H9 (cell line): ENCODE results near the gene TMEM198. TPM values are rescaled to one million over a fixed set of nuclear protein-coding genes. Genes with fewer than 3 reads are reported as not detected.
A peak's percentile ranks its signal among the peaks of the same experiment; 100 is the strongest.

Experiments
- DNase-seq: peaks from one replicate; pipeline ENCODE4 v3.0.0-alpha.2; 2017
- H2AFZ ChIP-seq: one replicate; pipeline ENCODE4 v1.6.1; 2013; ENCODE audit warnings: mild to moderate bottlenecking, low read length, control low read depth, moderate library complexity
- H2AK5ac ChIP-seq: 2 replicates; pipeline ENCODE4 v1.6.1; 2013; ENCODE audit warnings: low read length, control low read depth, mixed read lengths; ENCODE audit not compliant: insufficient read length
- H2BK120ac ChIP-seq: one replicate; pipeline ENCODE4 v1.6.1; 2013; ENCODE audit warnings: low read depth, mild to moderate bottlenecking, low read length, control low read depth, inconsistent platforms; ENCODE audit not compliant: poor library complexity, severe bottlenecking
- H2BK12ac ChIP-seq: 2 replicates; pipeline ENCODE4 v1.6.1; 2013; ENCODE audit warnings: low read length, control low read depth, mixed read lengths, low read depth; ENCODE audit not compliant: insufficient read length
- H2BK15ac ChIP-seq: 2 replicates; pipeline ENCODE4 v1.6.1; 2013; ENCODE audit warnings: low read depth, low read length, control low read depth
- H2BK20ac ChIP-seq: one replicate; pipeline ENCODE4 v1.6.1; 2013; ENCODE audit warnings: low read depth, mild to moderate bottlenecking, low read length, control low read depth, inconsistent platforms; ENCODE audit not compliant: poor library complexity, severe bottlenecking
- H2BK5ac ChIP-seq: 2 replicates; pipeline ENCODE4 v1.6.1; 2013; ENCODE audit warnings: low read length, control low read depth, mixed read lengths; ENCODE audit not compliant: insufficient read length
- H3K14ac ChIP-seq: 2 replicates; pipeline ENCODE4 v1.6.1; 2013; ENCODE audit warnings: low read length, control low read depth; ENCODE audit not compliant: insufficient read depth
- H3K18ac ChIP-seq: 2 replicates; pipeline ENCODE4 v1.6.1; 2013; ENCODE audit warnings: low read depth, mild to moderate bottlenecking, mixed read lengths, low read length, control low read depth; ENCODE audit not compliant: insufficient read length
- H3K23ac ChIP-seq: 2 replicates; pipeline ENCODE4 v1.6.1; 2013; ENCODE audit warnings: low read length, control low read depth, mixed read lengths, low read depth; ENCODE audit not compliant: insufficient read length
- H3K23me2 ChIP-seq: 2 replicates; pipeline ENCODE4 v1.6.1; 2013; ENCODE audit warnings: low read depth, mild to moderate bottlenecking, mixed read lengths, low read length, control low read depth; ENCODE audit not compliant: insufficient read length, poor library complexity, severe bottlenecking
- H3K27ac ChIP-seq: 2 replicates; pipeline ENCODE4 v1.5.1; 2013; ENCODE audit warnings: low read length, control low read depth, mixed read lengths, low read depth; ENCODE audit not compliant: insufficient read length
- H3K27me3 ChIP-seq: 2 replicates; pipeline ENCODE4 v1.6.1; 2013; ENCODE audit warnings: low read length, control low read depth, inconsistent platforms; ENCODE audit not compliant: insufficient read depth
- H3K4ac ChIP-seq: 2 replicates; pipeline ENCODE4 v1.6.1; 2013; ENCODE audit warnings: low read depth, mild to moderate bottlenecking, control low read depth, inconsistent platforms, low read length, moderate library complexity
- H3K4me1 ChIP-seq: 2 replicates; pipeline ENCODE4 v1.6.1; 2013; ENCODE audit warnings: low read length, control low read depth, inconsistent platforms; ENCODE audit not compliant: insufficient read depth
- H3K4me2 ChIP-seq: 2 replicates; pipeline ENCODE4 v1.6.1; 2013; ENCODE audit warnings: low read length, control low read depth, mixed read lengths; ENCODE audit not compliant: insufficient read length, insufficient read depth
- H3K56ac ChIP-seq: 2 replicates; pipeline ENCODE4 v1.6.1; 2013; ENCODE audit warnings: low read depth, mild to moderate bottlenecking, mixed read lengths, low read length, control low read depth; ENCODE audit not compliant: insufficient read length
- H3K79me1 ChIP-seq: 2 replicates; pipeline ENCODE4 v1.6.1; 2013; ENCODE audit warnings: low read depth, mild to moderate bottlenecking, moderate library complexity, low read length, control low read depth, inconsistent platforms; ENCODE audit not compliant: insufficient read depth, poor library complexity, severe bottlenecking
- H3K79me2 ChIP-seq: 2 replicates; pipeline ENCODE4 v1.6.1; 2013; ENCODE audit warnings: low read length, control low read depth, inconsistent platforms; ENCODE audit not compliant: insufficient read depth
- H3K9ac ChIP-seq: 2 replicates; pipeline ENCODE4 v1.6.1; 2013; ENCODE audit warnings: low read length, control low read depth, mixed read lengths; ENCODE audit not compliant: insufficient read length; ENCODE audit errors: extremely low read depth
- H3K9me3 ChIP-seq: one replicate; pipeline ENCODE4 v1.6.1; 2013; ENCODE audit warnings: low read depth, low read length, inconsistent platforms; ENCODE audit not compliant: control insufficient read depth
- H3T11ph ChIP-seq: one replicate; pipeline ENCODE4 v1.6.1; 2013; ENCODE audit warnings: mild to moderate bottlenecking, low read length, control low read depth, inconsistent platforms
- H4K20me1 ChIP-seq: one replicate; pipeline ENCODE4 v1.6.1; 2013; ENCODE audit not compliant: control insufficient read depth, insufficient read length, insufficient read depth
- H4K5ac ChIP-seq: 2 replicates; pipeline ENCODE4 v1.6.1; 2013; ENCODE audit warnings: low read depth, mild to moderate bottlenecking, mixed read lengths, low read length, control low read depth; ENCODE audit not compliant: insufficient read length
- H4K8ac ChIP-seq: replicated peaks from 2 replicates; pipeline ENCODE4 v1.6.1; 2013; ENCODE audit warnings: low read length, control low read depth, mixed read lengths, low read depth; ENCODE audit not compliant: insufficient read length
- H4K91ac ChIP-seq: 2 replicates; pipeline ENCODE4 v1.6.1; 2013; ENCODE audit warnings: low read depth, mild to moderate bottlenecking, moderate library complexity, mixed read lengths, low read length, control low read depth; ENCODE audit not compliant: insufficient read length
- H3K27ac Mint-ChIP-seq, 3 experiments: 2 replicates in 2 of 3; 3 replicates in 1 of 3; pipeline ENCODE4 v1.8.0; 2020 to 2021; ENCODE audit warnings: mixed read lengths in 3 of 3, mild to moderate bottlenecking in 1 of 3, moderate library complexity in 1 of 3
- H3K27me3 Mint-ChIP-seq: 2 replicates; pipeline ENCODE4 v1.8.0; 2021; ENCODE audit warnings: low read depth, mild to moderate bottlenecking, moderate library complexity, mixed read lengths
- H3K36me3 Mint-ChIP-seq, 3 experiments: 2 replicates in 2 of 3; 3 replicates in 1 of 3; pipeline ENCODE4 v1.8.0; 2020 to 2021; ENCODE audit warnings: low read depth in 3 of 3, mixed read lengths in 3 of 3; ENCODE audit not compliant: insufficient read depth in 1 of 3
- H3K4me1 Mint-ChIP-seq, 2 experiments: 2 replicates each; pipeline ENCODE4 v1.8.0; 2020; ENCODE audit warnings: mixed read lengths in 2 of 2
- H3K4me3 Mint-ChIP-seq, 2 experiments: 2 replicates in 1 of 2; 3 replicates in 1 of 2; pipeline ENCODE4 v1.8.0; 2020 to 2021; ENCODE audit warnings: mild to moderate bottlenecking in 2 of 2, mixed read lengths in 2 of 2, moderate library complexity in 1 of 2
- H3K9me3 Mint-ChIP-seq, 2 experiments: 2 replicates in 1 of 2; 3 replicates in 1 of 2; pipeline ENCODE4 v1.8.0; 2020; ENCODE audit warnings: mild to moderate bottlenecking in 2 of 2, mixed read lengths in 2 of 2, moderate library complexity in 1 of 2
- CTCF ChIP-seq: fragments of 200-600 bp; sonication (generic); conservative IDR thresholded peaks from 3 replicates; pipeline ENCODE4 v1.8.0; 2021; ENCODE audit warnings: antibody characterized with exemption, mild to moderate bottlenecking
- WGBS: extraction: QIAGEN DNeasy Blood & Tissue Kit; methylation state at CpG from one replicate; pipeline ENCODE4 v1.1.7; 2013; ENCODE audit warnings: missing lambda C conversion rate, low lambda C conversion rate, mixed read lengths; ENCODE audit not compliant: insufficient read length; ENCODE audit errors: extremely low coverage; 5-methylcytosine and 5-hydroxymethylcytosine counted together
- total RNA-seq: library from RNA; stranded (reverse); gene quantifications from 2 replicates; pipeline ENCODE4 v1.2.1, GENCODE V29; 2021

The TMEM198 gene
- total RNA-seq, 1 experiment from 2014 or later: 7.7 TPM

- Histone ChIP-seq H4K8ac (no peak overlapping the region), H3K4me1 (peaks cover 3% of the 10 kb centered on the region; the same call in 1 of the 2 replicates), H3K9ac (no peak overlapping the region), H3K27me3 (no peaks in the 10 kb centered on the region; the same call in 1 of the 2 replicates), H2AFZ (no peak overlapping the region), H3K79me2 (no peaks in the 10 kb centered on the region), H2BK120ac (no peak overlapping the region), H3K56ac (no peak overlapping the region), H2BK20ac (no peak overlapping the region), H3T11ph (no peak overlapping the region), H3K4ac (no peak overlapping the region), H3K14ac (no peak overlapping the region), H2BK12ac (no peak overlapping the region), H4K5ac (no peak overlapping the region), H3K18ac (no peak overlapping the region), H2AK5ac (no peak overlapping the region), H4K20me1 (no peaks in the 10 kb centered on the region), H2BK5ac (no peak overlapping the region), H4K91ac (no peak overlapping the region), H2BK15ac (no peak overlapping the region), H3K9me3 (no peaks in the 10 kb centered on the region), H3K23ac (no peak overlapping the region), H3K27ac (no peak overlapping the region), H3K4me2 (peak overlapping the region; percentile 40), H3K79me1 (no peaks in the 10 kb centered on the region), H3K23me2 (peaks cover 3% of the 10 kb centered on the region)
- DNase-seq: peak; percentile 92
- H3K27ac Mint-ChIP-seq: peak overlapping the region in 1 of 3 experiments; percentile 15; a peak in 1 of 7 replicates
- peaks cover 69% of the 10 kb centered on the region for H3K27me3 Mint-ChIP-seq
- TF ChIP-seq CTCF: peak; percentile 98
- H3K36me3 Mint-ChIP-seq: no peaks in the 10 kb centered on the region
- H3K4me1 Mint-ChIP-seq: peaks cover 37 to 44% of the 10 kb centered on the region in 2 experiments
- H3K4me3 Mint-ChIP-seq: peak overlapping the region; percentile 22 to 67
- WGBS: no CpG with 5 or more reads among the region's 21 CpGs
- H3K9me3 Mint-ChIP-seq: no peaks in the 10 kb centered on the region; a peak in 2 of 5 replicates
Measured at GRCh38 chr2:219530048-219530963, 13.5 kb upstream of the TMEM198 start.
